Measurements from ENCODE around the gene SPEM2.

Gene SPEM2

GRCh38 chr17:7403977-7404736, 21.3 kb upstream of the SPEM2 start, which contains the start of gene TMEM256:
Gene TMEM256, minus strand, starts transcription at chr17:7404097. Its CDS starts 13 bp downstream, at chr17:7404084.
- peak; percentile 90 for DNase-seq (ENCODE audit: low read depth)

- no peak for DNase-seq (ENCODE audit: low read depth)
These were observed 20.6 kb upstream of the SPEM2 start for GRCh38 chr17:7404737-7405349.

- DNase-seq (ENCODE audit: low read depth): no peak
These were observed 19.8 kb upstream of the SPEM2 start for GRCh38 chr17:7405350-7406234.

GRCh38 chr17:7406235-7406825, 19.1 kb upstream of the SPEM2 start:
- DNase-seq (ENCODE audit: low read depth): no peak

- no peak for DNase-seq (ENCODE audit: low read depth)
These were observed 18.3 kb upstream of the SPEM2 start for GRCh38 chr17:7407082-7407481.

GRCh38 chr17:7407485-7408251, 17.7 kb upstream of the SPEM2 start, which contains the start of gene NLGN2:
Gene NLGN2, plus strand, starts transcription at chr17:7407845. Its CDS starts 411 bp downstream, at chr17:7408256.
- DNase-seq (ENCODE audit: low read depth): no peak

GRCh38 chr17:7408252-7408727, 17.1 kb upstream of the SPEM2 start:
- DNase-seq (ENCODE audit: low read depth): no peak

GRCh38 chr17:7408863-7409262, 16.6 kb upstream of the SPEM2 start:
- no peak for DNase-seq (ENCODE audit: low read depth)

- DNase-seq (ENCODE audit: low read depth): no peak
These were observed 15.7 kb upstream of the SPEM2 start for GRCh38 chr17:7409716-7410115.

GRCh38 chr17:7410634-7411426, 14.6 kb upstream of the SPEM2 start:
- DNase-seq (ENCODE audit: low read depth): no peak

- no peak for DNase-seq (ENCODE audit: low read depth)
These were observed 14.0 kb upstream of the SPEM2 start for GRCh38 chr17:7411427-7411750.

- no peak for DNase-seq (ENCODE audit: low read depth)
These were observed 11.9 kb upstream of the SPEM2 start for GRCh38 chr17:7413346-7413985.

- no peak for DNase-seq (ENCODE audit: low read depth)
These were observed 10.6 kb upstream of the SPEM2 start for GRCh38 chr17:7414837-7415236.

GRCh38 chr17:7415784-7416183, 9.6 kb upstream of the SPEM2 start:
- DNase-seq (ENCODE audit: low read depth): no peak

GRCh38 chr17:7416323-7416722, 9.1 kb upstream of the SPEM2 start:
- no peak for DNase-seq (ENCODE audit: low read depth)

- DNase-seq (ENCODE audit: low read depth): no peak
These were observed 8.3 kb upstream of the SPEM2 start for GRCh38 chr17:7417056-7417655.

GRCh38 chr17:7418472-7419152, 6.8 kb upstream of the SPEM2 start:
- DNase-seq (ENCODE audit: low read depth): no peak

- DNase-seq (ENCODE audit: low read depth): no peak
These were observed 5.4 kb upstream of the SPEM2 start, which contains the start of gene SPEM1 for GRCh38 chr17:7419819-7420610. Gene SPEM1, plus strand, starts transcription at chr17:7420324. Its CDS starts 61 bp downstream, at chr17:7420385.
